GM21360 (cell line): ENCODE measurements around the gene DISC1.
"Not testable (repeated sequence)": the region's sequence is repeated elsewhere in the genome, so short reads cannot be mapped to it uniquely, and the experiment has no call there.

ENCODE experiments used
- ATAC-seq: cut with Tn5 transposase; IDR thresholded peaks from one replicate; pipeline ENCODE4 v1.9.1; 2021; ENCODE audit warnings: mild to moderate bottlenecking, moderate library complexity; ENCODE audit not compliant: unreplicated experiment

DISC1 gene

GRCh38 chr1:231666937-231667608, 40.5 kb downstream of the DISC1 start:
- ATAC-seq = no peak

DNA sequence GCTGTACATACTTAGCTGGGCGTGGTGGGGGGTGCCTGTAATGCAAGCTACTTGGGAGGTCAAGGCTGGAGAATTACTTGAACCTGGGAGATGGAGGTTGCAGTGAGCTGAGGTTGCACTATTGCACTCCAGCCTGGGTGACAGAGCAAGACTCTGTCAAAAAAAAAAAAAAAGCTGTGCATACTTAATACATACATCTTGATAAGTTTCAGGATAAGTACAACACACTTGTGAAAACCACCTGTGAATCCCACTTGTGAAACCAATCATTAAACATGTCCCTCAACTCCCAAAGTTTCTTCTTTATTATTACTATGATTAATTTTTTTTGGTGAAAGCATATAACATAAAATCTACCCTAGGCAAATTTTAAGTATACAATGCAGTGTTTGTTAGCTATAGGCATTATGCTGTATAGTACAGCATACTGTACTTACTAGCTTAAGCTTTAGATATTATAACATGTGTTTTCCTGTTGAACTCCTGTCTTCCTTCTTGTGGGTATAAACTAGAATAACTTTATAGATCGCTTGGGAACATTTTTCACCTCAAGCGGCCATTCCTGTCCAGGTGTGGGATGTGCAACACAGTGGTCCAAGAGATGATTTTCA, 41.4 kb downstream of the DISC1 start:
- no peak for ATAC-seq

DNA sequence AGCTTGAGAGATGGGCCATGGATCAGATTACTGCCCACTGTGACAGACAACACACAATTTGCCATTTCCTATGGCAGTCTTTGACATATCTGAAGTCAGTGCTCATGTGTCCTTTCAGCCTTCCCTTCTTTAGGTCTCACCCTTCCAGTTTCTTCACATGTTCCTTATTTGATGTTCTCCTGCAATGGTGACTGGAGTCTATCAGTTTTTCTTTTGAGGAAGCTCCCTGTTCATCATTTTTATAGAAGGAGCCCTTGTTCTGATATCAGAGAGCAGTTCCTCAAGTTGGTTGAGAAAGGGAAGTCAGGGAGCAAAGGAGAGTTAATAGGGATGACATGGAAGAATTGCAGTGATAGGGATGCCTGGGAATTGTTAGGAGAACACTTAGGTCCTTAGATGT, 42.2 kb downstream of the DISC1 start:
- no peak for ATAC-seq

DNA sequence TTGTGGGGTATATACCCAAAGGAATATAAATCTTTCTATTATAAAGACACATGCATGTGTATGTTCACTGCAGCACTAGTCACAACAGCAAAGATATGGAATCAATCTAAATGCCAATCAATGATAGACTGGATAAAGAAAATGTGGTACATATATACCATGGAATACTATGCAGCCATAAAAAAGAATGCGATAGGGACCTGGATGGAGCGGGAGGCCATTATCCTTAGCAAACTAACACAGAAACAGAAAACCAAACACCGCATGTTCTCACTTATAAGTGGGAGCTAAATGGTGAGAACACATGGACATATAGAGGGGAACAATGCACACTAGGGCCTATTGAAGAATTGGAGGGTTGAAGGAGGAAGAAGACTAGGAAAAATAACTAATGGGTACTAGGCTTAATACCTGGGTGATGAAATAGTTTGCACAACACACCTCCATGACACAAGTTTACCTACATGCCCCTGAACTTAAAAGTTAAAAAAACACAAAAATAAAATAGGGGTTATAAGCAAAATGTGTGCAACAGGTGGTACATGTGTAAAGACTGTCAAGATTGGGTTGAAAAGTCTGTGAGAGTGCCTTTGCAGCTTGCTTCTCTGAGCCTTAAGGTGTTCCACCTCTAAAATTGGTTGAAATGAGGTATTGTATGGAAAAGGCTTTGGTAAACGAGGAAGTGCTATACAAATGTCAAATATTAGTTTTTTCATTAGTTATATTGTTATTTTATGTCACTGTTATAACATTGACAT, 43.5 kb downstream of the DISC1 start:
- not testable (repeated sequence) for ATAC-seq

- ATAC-seq = no peak
Measured at GRCh38 chr1:231670755-231671154, 44.2 kb downstream of the DISC1 start.

DNA sequence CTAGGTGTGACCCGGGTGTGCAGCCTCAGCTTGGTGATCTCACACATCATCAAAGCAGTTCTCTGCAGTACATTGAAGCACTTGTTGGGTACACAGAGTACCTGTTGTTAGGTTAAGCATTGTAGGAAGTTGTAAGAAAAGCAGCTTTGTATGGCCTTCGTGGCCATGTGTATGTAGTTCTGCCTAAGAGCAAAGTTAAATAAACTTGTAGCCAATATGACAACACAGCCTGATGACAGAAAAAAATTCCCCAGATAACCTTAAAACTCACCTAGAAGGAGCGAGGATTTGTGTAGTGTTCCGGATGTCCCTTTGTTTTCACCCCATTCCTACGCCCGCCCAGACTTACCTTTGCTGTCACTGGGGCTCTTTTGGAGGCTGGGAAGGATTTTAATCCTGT, 48.0 kb downstream of the DISC1 start:
- no peak for ATAC-seq

DNA sequence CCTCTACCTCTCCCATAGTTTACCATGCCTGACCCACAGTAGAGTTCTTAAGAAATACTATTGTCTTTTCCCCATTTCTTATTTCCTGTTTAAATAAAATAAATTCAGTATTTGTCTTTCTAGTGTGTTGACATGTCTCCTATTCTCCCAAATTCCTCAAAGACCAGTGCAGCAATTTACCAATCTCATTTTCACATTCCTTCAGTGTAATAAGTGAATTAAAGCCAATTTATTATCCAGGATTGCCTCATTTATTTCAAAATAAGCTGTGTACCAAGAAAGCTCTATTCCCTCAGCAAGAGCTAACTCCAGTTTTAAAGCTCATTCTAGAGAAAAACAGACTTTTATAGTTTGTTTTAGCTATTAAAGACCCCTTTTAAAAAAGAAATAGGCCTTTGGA, 49.9 kb downstream of the DISC1 start:
- ATAC-seq = no peak

- ATAC-seq = no peak
Measured at GRCh38 chr1:231677442-231677841, 50.9 kb downstream of the DISC1 start.

DNA sequence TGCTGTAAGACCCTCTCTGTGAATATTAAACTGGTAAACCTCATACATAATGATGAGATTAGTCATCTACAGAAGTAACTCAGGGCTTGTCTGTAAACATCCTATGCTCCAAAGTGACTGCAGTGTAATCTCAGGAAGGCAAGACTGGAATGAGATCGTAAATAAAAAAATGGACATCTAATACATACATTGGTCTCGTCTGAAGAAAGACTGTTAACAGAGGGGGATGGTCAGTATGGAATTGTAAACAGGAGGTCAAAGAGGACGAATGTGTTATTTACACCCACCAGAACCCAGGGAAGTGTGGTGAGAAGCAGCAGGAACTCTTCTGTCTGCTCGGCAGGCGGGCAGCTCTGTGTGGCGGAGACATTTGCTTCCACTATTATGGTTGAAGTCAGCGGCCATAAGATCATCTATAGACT, 51.4 kb downstream of the DISC1 start:
- no peak for ATAC-seq

DNA sequence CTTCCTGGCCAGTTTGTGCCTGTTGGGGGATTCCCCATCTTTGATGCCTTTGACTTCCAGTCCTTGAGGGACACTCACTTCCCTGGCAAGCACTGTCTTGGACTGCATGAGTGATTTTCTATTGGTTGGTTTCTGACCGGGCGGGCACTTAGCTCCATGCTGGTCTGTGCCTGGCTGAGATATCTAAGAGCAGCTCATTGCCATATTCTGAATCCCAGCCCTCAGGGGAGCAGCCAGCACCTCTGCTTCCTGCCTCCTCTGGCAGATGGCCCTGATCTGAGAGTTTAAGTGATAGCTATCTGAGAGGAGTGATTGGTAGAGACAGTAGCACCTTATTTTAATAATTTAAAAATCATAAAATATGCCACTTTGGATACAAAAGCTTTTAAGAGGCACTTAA, 52.5 kb downstream of the DISC1 start:
- no peak for ATAC-seq

DNA sequence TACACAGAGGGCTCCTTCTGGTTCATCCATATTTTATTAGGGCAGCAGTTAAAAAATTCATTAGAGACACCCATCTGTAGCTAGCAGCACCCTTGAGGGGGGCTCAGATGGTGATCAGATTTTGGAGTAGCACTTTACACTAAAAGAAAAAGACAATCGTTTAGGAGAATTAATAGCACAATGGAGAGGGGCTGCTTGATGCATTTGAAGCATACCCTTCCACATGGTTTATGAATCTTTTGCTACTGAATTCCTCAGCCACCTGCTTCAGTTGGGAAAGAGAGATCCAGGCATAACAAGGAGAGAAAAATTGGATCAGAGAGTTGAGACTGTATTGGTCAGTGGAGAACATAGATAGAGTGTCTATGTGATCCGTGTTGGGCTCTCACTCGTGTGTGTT, 54.4 kb downstream of the DISC1 start:
- no peak for ATAC-seq

GRCh38 chr1:231682779-231683178, 56.2 kb downstream of the DISC1 start:
- ATAC-seq = no peak

DNA sequence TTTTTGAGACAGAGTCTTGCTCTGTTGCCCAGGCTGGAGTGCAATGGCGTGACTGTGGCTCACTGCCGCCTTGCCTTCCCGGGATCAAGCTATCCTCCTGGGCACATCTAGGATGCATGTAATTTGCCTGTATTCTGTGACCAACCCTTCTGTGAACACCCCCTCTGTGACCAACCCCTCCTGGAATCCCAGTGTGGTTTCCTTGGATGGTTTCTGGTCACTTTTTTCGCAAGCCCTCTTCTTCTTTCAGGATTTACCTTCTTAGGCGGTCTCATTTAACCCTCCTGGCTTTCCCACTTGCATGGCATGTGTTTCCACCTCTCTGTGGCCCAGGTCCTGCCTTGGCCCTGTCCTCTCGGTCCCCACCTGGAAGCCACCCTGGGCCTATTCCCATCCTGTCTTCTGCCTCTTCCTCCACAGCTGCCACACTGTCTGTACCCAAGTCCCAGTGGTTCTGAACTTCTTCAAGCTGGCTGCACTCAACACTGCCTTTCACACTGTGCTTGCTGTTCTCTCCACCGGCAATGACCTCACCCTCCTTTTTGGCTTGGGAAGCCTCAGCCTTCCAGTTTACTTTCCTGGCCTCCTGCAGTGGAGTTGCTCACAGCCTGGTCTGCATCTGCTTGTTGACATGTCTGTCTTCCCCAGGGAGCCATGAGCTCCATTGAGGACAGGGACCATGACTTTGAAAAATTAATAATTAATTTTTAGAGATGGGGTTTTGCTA, 57.0 kb downstream of the DISC1 start:
- no peak for ATAC-seq

DNA sequence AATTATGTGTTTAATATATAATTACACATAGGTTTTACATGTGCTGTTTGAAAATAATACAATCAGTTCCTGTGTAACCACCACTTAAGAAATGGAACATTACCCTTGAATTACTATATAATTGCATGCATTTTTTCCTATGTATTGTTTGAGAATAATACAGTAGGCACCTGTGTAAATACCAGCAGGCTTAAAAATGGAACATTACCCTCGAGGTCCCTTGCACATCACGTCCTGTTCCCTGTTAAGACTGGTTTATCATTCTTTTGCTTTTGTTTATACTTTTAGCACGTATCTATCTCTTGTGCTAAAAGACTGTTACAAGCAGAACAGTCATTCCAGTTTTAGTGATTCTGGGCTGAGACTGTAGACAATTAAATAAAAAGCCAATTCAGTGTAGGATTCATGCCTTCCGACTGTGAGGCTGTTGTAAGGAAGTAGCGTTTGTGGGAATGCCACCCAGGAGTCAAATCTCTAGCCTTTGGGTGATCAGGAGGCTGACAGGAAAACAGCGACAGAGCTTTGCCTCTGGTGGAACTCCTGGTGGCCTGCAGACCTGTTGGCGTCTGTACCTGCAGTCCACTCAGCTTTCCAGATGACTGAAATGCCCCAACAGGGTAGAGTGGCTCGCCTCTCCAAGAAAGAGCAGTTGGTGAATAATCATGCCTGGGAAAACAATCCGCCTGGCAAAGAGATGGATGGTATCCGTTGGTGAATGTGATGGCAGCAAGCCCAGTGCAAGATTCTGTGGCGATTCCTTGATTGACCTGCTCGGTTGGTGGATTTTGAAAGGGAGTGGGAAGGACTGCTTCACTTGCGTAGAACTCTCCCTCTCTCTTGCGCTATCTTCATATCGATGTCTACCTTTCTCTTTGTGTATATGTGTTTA, 58.0 kb downstream of the DISC1 start:
- no peak for ATAC-seq

GRCh38 chr1:231686384-231686783, 59.8 kb downstream of the DISC1 start:
- ATAC-seq = no peak

GRCh38 chr1:231688989-231689388, 62.4 kb downstream of the DISC1 start:
- no peak for ATAC-seq

DNA sequence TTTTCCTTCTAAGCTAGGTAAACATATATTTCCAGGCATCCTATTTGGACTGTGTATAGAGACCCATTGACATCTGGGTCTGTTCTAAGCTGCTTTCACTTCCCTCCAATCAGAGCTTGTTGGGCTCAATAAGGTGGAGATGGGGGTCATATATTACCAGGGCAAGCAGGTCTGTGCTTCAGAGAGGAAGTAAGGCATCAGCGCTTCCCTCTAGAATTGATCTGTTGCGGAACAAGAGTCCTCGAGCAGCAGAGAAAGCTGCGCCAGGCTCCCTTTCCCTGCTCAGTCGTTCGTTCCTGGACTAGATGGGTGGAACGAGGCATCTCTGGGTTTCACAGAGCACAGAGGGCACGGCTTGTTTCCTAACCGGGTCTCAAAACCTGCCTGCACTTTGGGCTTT, 63.5 kb downstream of the DISC1 start:
- ATAC-seq = no peak

DNA sequence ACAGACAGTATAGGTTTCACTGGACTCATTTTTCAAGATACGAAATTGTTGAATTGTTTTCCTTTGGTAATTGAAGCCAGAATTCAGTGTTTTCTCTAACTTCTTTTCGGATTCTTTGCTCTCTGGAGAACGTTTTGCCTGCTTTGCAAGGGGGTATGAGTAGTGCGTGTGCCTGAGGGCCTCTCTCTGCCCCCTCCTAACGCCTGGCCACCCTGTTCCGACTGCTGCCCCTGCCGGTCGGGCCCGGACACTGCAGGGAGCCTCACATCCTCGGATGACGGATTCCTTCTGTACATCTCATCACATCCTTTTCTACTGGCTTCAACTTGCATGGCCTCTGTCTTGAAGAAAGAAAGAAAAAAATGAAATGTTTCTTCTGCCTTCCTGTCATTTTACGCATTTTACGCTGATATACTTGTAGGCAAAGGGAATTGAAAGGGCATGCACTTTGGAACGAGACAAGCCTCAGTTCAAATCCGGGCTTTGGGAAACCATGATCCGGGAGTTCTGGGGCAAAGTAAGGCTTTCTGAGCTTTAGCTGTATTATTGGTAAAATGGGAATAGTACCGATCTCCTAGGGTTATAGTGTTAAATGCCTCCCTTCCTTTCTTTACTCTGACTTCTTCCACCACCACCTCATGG, 65.1 kb downstream of the DISC1 start:
- no peak for ATAC-seq

GRCh38 chr1:231693361-231694074, 66.9 kb downstream of the DISC1 start:
- ATAC-seq = no peak

DNA sequence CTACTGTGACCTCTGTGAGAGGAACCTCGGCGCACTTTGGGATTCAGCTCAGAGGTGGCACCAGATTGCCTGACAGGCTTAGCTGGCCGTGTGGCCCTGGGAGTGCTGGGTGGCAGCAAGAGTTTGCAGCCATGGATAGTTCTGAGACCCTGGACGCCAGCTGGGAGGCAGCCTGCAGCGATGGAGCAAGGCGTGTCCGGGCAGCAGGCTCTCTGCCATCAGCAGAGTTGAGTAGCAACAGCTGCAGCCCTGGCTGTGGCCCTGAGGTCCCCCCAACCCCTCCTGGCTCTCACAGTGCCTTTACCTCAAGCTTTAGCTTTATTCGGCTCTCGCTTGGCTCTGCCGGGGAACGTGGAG, 67.5 kb downstream of the DISC1 start:
- ATAC-seq = no peak
